ENCODE results near the gene BAAT.

The BAAT gene

DNA sequence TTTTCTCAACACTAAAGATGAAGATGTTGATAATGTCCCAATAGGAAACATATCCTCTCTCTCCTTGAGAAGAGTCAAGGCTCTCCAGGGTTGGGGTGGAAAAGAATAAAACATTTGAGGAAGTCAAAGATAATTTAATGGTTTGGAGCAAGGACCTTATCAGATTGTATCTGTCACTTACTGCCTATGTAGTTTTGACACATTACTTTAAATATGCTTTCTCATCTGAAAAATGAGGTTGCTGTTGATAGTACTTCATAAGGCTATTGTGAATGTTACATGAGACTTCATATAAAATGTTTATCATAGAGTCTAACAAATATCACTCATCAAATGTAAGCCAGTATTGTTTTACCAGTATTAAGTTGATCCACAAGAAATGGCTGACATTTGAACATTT, 48.7 kb downstream of the BAAT start:
- no peaks in the 10 kb centered on the region for H3K79me1 ChIP-seq (ENCODE audit: low read depth, low read length)
- no peak overlapping the region for H2BK5ac ChIP-seq (ENCODE audit: low read length)
- H4K8ac ChIP-seq (ENCODE audit: low read depth, low read length), result no peak overlapping the region

DNA sequence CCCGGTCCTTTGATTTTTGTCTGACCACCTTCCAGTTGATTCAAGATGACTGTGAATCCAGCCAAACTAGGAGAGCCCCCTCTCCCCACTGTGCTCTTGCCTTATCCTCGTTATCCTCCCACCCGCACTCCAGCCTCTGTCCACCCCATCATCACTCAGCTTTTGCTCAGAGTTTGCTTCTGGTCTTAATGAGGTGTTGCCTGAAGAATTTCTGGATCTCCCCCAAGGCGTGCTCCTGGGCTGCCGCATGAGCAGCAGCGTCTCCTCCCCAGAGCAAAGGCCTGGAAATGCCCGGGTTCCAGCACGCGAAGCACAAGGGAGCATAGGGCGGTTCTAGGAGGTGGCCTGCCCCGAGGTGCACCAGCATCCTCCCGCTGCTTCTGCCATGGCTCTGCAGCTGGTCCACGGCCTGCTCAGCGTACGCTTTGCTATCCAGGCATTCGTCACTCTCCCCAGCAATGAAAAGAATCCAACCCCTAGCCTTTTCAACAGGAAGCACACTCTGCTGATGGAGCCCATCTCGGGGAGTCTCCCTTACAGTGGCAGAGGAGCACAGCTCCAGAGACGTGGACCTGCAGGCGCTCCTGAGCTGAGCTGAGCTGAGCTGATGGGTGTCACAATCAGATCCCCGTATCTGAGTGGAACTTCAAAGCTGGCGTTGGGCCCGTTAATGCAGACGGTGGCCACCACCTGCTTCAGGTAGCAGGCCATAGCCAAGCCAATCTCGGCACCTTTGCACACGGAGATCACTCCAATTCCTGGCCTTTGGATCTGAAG, 50.7 kb downstream of the BAAT start:
- peak overlapping the region; percentile 7 for H2BK15ac ChIP-seq (ENCODE audit: low read length)
- H4K91ac ChIP-seq (ENCODE audit: low read depth, low read length, poor library complexity), result no peak overlapping the region
- peaks cover 0 to 3% of the 10 kb centered on the region in 2 donors for H3K9me3 ChIP-seq (replicated peaks in 1 of 2; ENCODE audit: control insufficient read depth in 2 of 2, insufficient read depth in 1 of 2, low read depth in 1 of 2, low read length in 2 of 2)
- DNase-seq (ENCODE audit: low spot score), result no peak
- peak overlapping the region; percentile 43 for H4K8ac ChIP-seq (ENCODE audit: low read depth, low read length)
- H2BK12ac ChIP-seq (ENCODE audit: low read length), result no peak overlapping the region
- H3K4me1 ChIP-seq (ENCODE audit: control insufficient read depth in 2 of 2, insufficient read depth in 1 of 2, low read depth in 1 of 2, low read length in 2 of 2), result peaks cover 0 to 4% of the 10 kb centered on the region in 2 donors
- H3K36me3 ChIP-seq (replicated peaks in 1 of 2; ENCODE audit: control insufficient read depth in 2 of 2, insufficient read depth in 2 of 2, low read length in 2 of 2), result no peaks in the 10 kb centered on the region
- peak overlapping the region in 1 of 2 donors; percentile 21 for H3K4me3 ChIP-seq (ENCODE audit: low read length in 2 of 2)
- H2BK120ac ChIP-seq (ENCODE audit: low read depth, low read length), result no peak overlapping the region
- H2AK5ac ChIP-seq (ENCODE audit: low read depth, low read length), result no peak overlapping the region
- no peak overlapping the region for H3K9ac ChIP-seq (ENCODE audit: low read depth, low read length, poor library complexity)
- H3K18ac ChIP-seq (ENCODE audit: low read length), result peak overlapping the region; percentile 46
- no peak overlapping the region for H3K4ac ChIP-seq (ENCODE audit: low read length)
- H3K27me3 ChIP-seq (ENCODE audit: control insufficient read depth in 3 of 3, insufficient read depth in 3 of 3, low read depth in 1 of 3, low read length in 3 of 3), result peaks cover 0 to 2% (median 0%) of the 10 kb centered on the region in 3 experiments
- no peaks in the 10 kb centered on the region for H3K79me1 ChIP-seq (ENCODE audit: low read depth, low read length)
- no peak overlapping the region for H2AFZ ChIP-seq (ENCODE audit: low read length)
- no peak overlapping the region for H3K14ac ChIP-seq (ENCODE audit: low read length)
- no peak overlapping the region for H3K23ac ChIP-seq (ENCODE audit: low read depth, low read length, poor library complexity)
- no peak overlapping the region for H3K27ac ChIP-seq (replicated peaks; ENCODE audit: low read length)
- no peak overlapping the region for H3K4me2 ChIP-seq (ENCODE audit: insufficient read depth, low read length, poor library complexity, severe bottlenecking)
- no CpG with 5 or more reads among the region's 25 CpGs for WGBS, 2 donors (ENCODE audit: extremely low coverage in 2 of 2, insufficient read length in 2 of 2, insufficient replicate concordance in 1 of 2)
- no peak overlapping the region for H2BK5ac ChIP-seq (ENCODE audit: low read length)

More for the DNA sequence above, 48.7 kb downstream of the BAAT start:
- Histone ChIP-seq H3K23ac (ENCODE audit: low read depth, low read length, poor library complexity) (no peak overlapping the region), H3K4me1 (ENCODE audit: control insufficient read depth in 2 of 2, insufficient read depth in 1 of 2, low read depth in 1 of 2, low read length in 2 of 2) (peaks cover 0 to 4% of the 10 kb centered on the region in 2 donors), H3K4ac (ENCODE audit: low read length) (no peak overlapping the region), H2BK15ac (ENCODE audit: low read length) (no peak overlapping the region), H3K27ac (replicated peaks; ENCODE audit: low read length) (no peak overlapping the region), H4K91ac (ENCODE audit: low read depth, low read length, poor library complexity) (no peak overlapping the region), H3K36me3 (replicated peaks in 1 of 2; ENCODE audit: control insufficient read depth in 2 of 2, insufficient read depth in 2 of 2, low read length in 2 of 2) (no peaks in the 10 kb centered on the region), H3K14ac (ENCODE audit: low read length) (no peak overlapping the region), H2AK5ac (ENCODE audit: low read depth, low read length) (no peak overlapping the region), H3K9ac (ENCODE audit: low read depth, low read length, poor library complexity) (no peak overlapping the region), H2AFZ (ENCODE audit: low read length) (no peak overlapping the region), H2BK120ac (ENCODE audit: low read depth, low read length) (no peak overlapping the region), H3K4me3 (ENCODE audit: low read length in 2 of 2) (no peak overlapping the region), H3K27me3 (ENCODE audit: control insufficient read depth in 3 of 3, insufficient read depth in 3 of 3, low read depth in 1 of 3, low read length in 3 of 3) (no peaks in the 10 kb centered on the region), H3K18ac (ENCODE audit: low read length) (no peak overlapping the region), H3K4me2 (ENCODE audit: insufficient read depth, low read length, poor library complexity, severe bottlenecking) (no peak overlapping the region), H3K9me3 (replicated peaks in 1 of 2; ENCODE audit: control insufficient read depth in 2 of 2, insufficient read depth in 1 of 2, low read depth in 1 of 2, low read length in 2 of 2) (peaks cover 0 to 3% of the 10 kb centered on the region in 2 donors), H2BK12ac (ENCODE audit: low read length) (no peak overlapping the region)
- no peak for DNase-seq (ENCODE audit: low spot score)

GRCh38 chr9:101333490-101333889, 51.3 kb downstream of the BAAT start:
- Histone ChIP-seq H3K27me3 (ENCODE audit: control insufficient read depth in 3 of 3, insufficient read depth in 3 of 3, low read depth in 1 of 3, low read length in 3 of 3) (peaks cover 0 to 2% (median 0%) of the 10 kb centered on the region in 3 experiments), H4K8ac (ENCODE audit: low read depth, low read length) (no peak overlapping the region), H2AK5ac (ENCODE audit: low read depth, low read length) (no peak overlapping the region), H3K36me3 (replicated peaks in 1 of 2; ENCODE audit: control insufficient read depth in 2 of 2, insufficient read depth in 2 of 2, low read length in 2 of 2) (no peaks in the 10 kb centered on the region), H3K18ac (ENCODE audit: low read length) (no peak overlapping the region), H3K79me1 (ENCODE audit: low read depth, low read length) (no peaks in the 10 kb centered on the region), H2BK5ac (ENCODE audit: low read length) (no peak overlapping the region), H3K14ac (ENCODE audit: low read length) (no peak overlapping the region), H2AFZ (ENCODE audit: low read length) (no peak overlapping the region), H3K4me1 (ENCODE audit: control insufficient read depth in 2 of 2, insufficient read depth in 1 of 2, low read depth in 1 of 2, low read length in 2 of 2) (peaks cover 0 to 4% of the 10 kb centered on the region in 2 donors), H3K9me3 (replicated peaks in 1 of 2; ENCODE audit: control insufficient read depth in 2 of 2, insufficient read depth in 1 of 2, low read depth in 1 of 2, low read length in 2 of 2) (peaks cover 0 to 1% of the 10 kb centered on the region in 2 donors), H3K4me2 (ENCODE audit: insufficient read depth, low read length, poor library complexity, severe bottlenecking) (no peak overlapping the region), H3K9ac (ENCODE audit: low read depth, low read length, poor library complexity) (no peak overlapping the region), H3K4me3 (ENCODE audit: low read length in 2 of 2) (no peak overlapping the region), H2BK15ac (ENCODE audit: low read length) (no peak overlapping the region), H2BK12ac (ENCODE audit: low read length) (no peak overlapping the region), H3K27ac (replicated peaks; ENCODE audit: low read length) (no peak overlapping the region), H2BK120ac (ENCODE audit: low read depth, low read length) (no peak overlapping the region), H4K91ac (ENCODE audit: low read depth, low read length, poor library complexity) (no peak overlapping the region), H3K4ac (ENCODE audit: low read length) (no peak overlapping the region), H3K23ac (ENCODE audit: low read depth, low read length, poor library complexity) (no peak overlapping the region)
- no CpG with 5 or more reads among the region's 4 CpGs for WGBS, 2 donors (ENCODE audit: extremely low coverage in 2 of 2, insufficient read length in 2 of 2, insufficient replicate concordance in 1 of 2)
- no peak for DNase-seq (ENCODE audit: low spot score)

GRCh38 chr9:101332362-101332761, 52.4 kb downstream of the BAAT start:
- Histone ChIP-seq H3K18ac (ENCODE audit: low read length) (no peak overlapping the region), H3K4me2 (ENCODE audit: insufficient read depth, low read length, poor library complexity, severe bottlenecking) (no peak overlapping the region), H2BK120ac (ENCODE audit: low read depth, low read length) (no peak overlapping the region), H3K27ac (replicated peaks; ENCODE audit: low read length) (no peak overlapping the region), H3K9ac (ENCODE audit: low read depth, low read length, poor library complexity) (no peak overlapping the region), H4K8ac (ENCODE audit: low read depth, low read length) (no peak overlapping the region), H3K23ac (ENCODE audit: low read depth, low read length, poor library complexity) (no peak overlapping the region), H2BK15ac (ENCODE audit: low read length) (no peak overlapping the region), H2AK5ac (ENCODE audit: low read depth, low read length) (no peak overlapping the region), H3K14ac (ENCODE audit: low read length) (no peak overlapping the region), H3K36me3 (replicated peaks in 1 of 2; ENCODE audit: control insufficient read depth in 2 of 2, insufficient read depth in 2 of 2, low read length in 2 of 2) (no peaks in the 10 kb centered on the region), H3K27me3 (ENCODE audit: control insufficient read depth in 3 of 3, insufficient read depth in 3 of 3, low read depth in 1 of 3, low read length in 3 of 3) (peaks cover 0 to 2% (median 0%) of the 10 kb centered on the region in 3 experiments), H3K79me1 (ENCODE audit: low read depth, low read length) (no peaks in the 10 kb centered on the region), H3K4me3 (ENCODE audit: low read length in 2 of 2) (no peak overlapping the region), H2AFZ (ENCODE audit: low read length) (no peak overlapping the region), H3K4me1 (ENCODE audit: control insufficient read depth in 2 of 2, insufficient read depth in 1 of 2, low read depth in 1 of 2, low read length in 2 of 2) (peaks cover 0 to 4% of the 10 kb centered on the region in 2 donors), H3K9me3 (replicated peaks in 1 of 2; ENCODE audit: control insufficient read depth in 2 of 2, insufficient read depth in 1 of 2, low read depth in 1 of 2, low read length in 2 of 2) (peaks cover 0 to 1% of the 10 kb centered on the region in 2 donors), H3K4ac (ENCODE audit: low read length) (no peak overlapping the region), H4K91ac (ENCODE audit: low read depth, low read length, poor library complexity) (no peak overlapping the region), H2BK5ac (ENCODE audit: low read length) (no peak overlapping the region), H2BK12ac (ENCODE audit: low read length) (no peak overlapping the region)
- DNase-seq (ENCODE audit: low spot score), result no peak
- no CpG with 5 or more reads among the region's 1 CpG for WGBS, 2 donors (ENCODE audit: extremely low coverage in 2 of 2, insufficient read length in 2 of 2, insufficient replicate concordance in 1 of 2)
